Measurements from ENCODE around the gene MYBPHL. TPM values are rescaled to one million over a fixed set of nuclear protein-coding genes. Genes with fewer than 3 reads are reported as not detected.

Gene MYBPHL
- total RNA-seq, 4 donors from 2014 or later, result 0.46 TPM; not detected in 3

DNA sequence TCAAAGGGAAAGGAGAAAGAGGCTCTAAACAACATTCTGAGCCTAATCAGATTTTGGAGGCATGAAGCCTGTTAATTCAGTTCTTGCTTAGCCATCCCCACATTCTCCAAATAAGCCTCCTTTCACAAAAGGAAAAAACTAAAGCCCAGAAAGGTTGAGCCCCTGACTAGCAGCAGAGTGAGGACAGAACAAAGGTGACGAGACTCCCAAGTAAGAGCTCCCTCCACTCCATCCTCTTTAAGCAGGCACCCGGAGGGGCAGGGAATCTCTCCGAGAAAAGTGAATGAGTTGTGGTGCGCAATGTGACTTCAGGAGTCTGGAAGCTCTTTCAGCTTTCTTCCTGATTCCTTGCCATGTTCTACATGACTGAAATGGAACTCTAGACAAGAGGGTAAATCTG, 43.4 kb upstream of the MYBPHL start:
- no peak for TF ChIP-seq POLR2AphosphoS5 (IDR thresholded peaks at IDR 0.05)
- Histone ChIP-seq H3K36me3 (peaks cover 3 to 100% of the 10 kb centered on the region in 2 donors), H3K9me3 (no peaks in the 10 kb centered on the region), H3K4me1 (no peaks in the 10 kb centered on the region), H3K27ac (no peak overlapping the region), H3K27me3 (no peaks in the 10 kb centered on the region), H3K4me3 (no peak overlapping the region)
- no peak for ATAC-seq
- 80 to 100% methylated on average over 1 to 3 of the region's 4 CpGs for WGBS, 2 donors (ENCODE audit: low coverage in 1 of 2)

GRCh38 chr1:109347511-109347910, 40.7 kb upstream of the MYBPHL start:
- peaks cover 0 to 1% (median 0%) of the 10 kb centered on the region in 3 donors for H3K4me1 ChIP-seq
- no peak for TF ChIP-seq EP300 (IDR thresholded peaks at IDR 0.05)
- no peak for TF ChIP-seq POLR2A (IDR thresholded peaks at IDR 0.05)
- TF ChIP-seq, protein P1, sequence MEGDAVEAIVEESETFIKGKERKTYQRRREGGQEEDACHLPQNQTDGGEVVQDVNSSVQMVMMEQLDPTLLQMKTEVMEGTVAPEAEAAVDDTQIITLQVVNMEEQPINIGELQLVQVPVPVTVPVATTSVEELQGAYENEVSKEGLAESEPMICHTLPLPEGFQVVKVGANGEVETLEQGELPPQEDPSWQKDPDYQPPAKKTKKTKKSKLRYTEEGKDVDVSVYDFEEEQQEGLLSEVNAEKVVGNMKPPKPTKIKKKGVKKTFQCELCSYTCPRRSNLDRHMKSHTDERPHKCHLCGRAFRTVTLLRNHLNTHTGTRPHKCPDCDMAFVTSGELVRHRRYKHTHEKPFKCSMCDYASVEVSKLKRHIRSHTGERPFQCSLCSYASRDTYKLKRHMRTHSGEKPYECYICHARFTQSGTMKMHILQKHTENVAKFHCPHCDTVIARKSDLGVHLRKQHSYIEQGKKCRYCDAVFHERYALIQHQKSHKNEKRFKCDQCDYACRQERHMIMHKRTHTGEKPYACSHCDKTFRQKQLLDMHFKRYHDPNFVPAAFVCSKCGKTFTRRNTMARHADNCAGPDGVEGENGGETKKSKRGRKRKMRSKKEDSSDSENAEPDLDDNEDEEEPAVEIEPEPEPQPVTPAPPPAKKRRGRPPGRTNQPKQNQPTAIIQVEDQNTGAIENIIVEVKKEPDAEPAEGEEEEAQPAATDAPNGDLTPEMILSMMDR (IDR thresholded peaks at IDR 0.05), result no peak
- TF ChIP-seq POLR2AphosphoS5 (IDR thresholded peaks at IDR 0.05), result no peak
- H3K36me3 ChIP-seq, result peaks cover 3 to 100% of the 10 kb centered on the region in 2 donors
- WGBS, 2 donors (ENCODE audit: low coverage in 1 of 2), result 93 to 100% methylated on average over 1 to 3 of the region's 6 CpGs
- no peaks in the 10 kb centered on the region for H3K27me3 ChIP-seq
- no peak overlapping the region for H3K4me3 ChIP-seq
- no peak for ATAC-seq
- H3K9me3 ChIP-seq, result no peaks in the 10 kb centered on the region
- H3K27ac ChIP-seq, result no peak overlapping the region

DNA sequence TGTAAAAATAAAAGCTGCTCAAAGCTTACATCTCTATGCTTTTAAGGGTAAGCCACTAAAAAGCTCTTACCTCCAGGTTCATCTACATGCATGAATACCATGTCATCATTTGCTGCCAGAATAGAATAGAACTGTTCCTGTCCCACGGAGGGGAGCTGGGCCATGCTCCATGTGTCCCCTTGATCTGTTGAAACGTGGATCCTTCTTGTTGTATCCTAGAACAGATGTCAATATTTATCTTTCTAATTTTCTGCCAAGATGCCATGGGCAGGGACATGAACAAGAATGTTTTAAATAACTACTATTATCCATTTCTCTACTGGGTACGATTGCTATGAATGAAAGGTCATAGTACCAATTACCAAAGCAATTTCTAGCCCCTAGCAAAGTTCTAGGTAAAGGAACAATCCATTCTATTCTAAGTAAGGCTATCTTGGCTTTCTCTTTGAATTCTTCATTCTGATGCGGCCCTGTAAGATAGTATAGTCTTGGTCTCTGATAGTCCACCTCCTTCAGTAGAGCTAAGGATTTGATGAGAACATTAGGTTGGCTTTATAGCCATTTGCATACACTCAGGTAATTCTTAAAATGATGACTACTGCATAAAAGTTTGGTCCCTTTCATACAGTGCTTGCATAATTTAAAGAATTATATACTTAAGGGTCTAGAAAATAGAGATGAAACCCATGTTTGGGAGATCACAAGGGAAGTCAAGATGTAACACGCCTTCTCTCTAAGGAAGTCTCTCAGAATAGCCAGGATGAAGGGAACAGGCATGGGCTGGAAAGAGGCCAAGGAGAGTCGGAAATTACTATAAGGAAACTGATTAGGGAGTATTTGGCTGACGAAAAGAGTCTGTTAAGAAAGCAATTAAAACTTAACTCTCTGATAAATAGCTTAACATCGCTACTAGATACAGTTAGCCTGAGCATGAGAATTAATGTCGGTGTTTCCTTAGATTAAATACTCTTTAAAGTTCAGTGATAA, 35.4 kb upstream of the MYBPHL start:
- H3K27ac ChIP-seq, result no peak overlapping the region
- H3K4me1 ChIP-seq, result peaks cover 0 to 7% (median 0%) of the 10 kb centered on the region in 3 donors
- peaks cover 0 to 100% of the 10 kb centered on the region in 2 donors for H3K36me3 ChIP-seq
- no peak for ATAC-seq
- TF ChIP-seq EP300 (IDR thresholded peaks at IDR 0.05) (no peak), POLR2A (IDR thresholded peaks at IDR 0.05) (no peak)
- WGBS, 2 donors (ENCODE audit: low coverage in 1 of 2), result 40 to 57% methylated on average over 9 of the region's 9 CpGs
- no peaks in the 10 kb centered on the region for H3K27me3 ChIP-seq
- H3K9me3 ChIP-seq, result no peaks in the 10 kb centered on the region
- no peak overlapping the region for H3K4me3 ChIP-seq

DNA sequence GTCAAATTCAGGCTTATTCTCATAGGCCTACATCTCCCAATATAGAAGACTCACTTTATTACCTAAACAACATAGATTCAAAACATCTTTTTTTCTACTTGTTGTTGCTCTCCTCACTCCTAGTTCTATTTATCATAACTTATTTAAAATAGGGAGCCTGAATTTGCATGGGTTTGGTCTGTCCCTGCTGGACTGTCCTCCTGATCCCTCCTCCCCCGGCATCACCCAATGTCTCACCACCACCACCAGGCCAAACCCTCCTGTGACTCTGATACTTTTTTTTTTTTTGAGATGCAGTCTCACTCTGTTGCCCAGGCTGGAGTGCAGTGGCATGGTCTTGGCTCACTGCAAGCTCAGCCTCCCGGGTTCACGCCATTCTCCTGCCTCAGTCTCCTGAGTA, 31.8 kb upstream of the MYBPHL start:
- H3K9me3 ChIP-seq, result no peaks in the 10 kb centered on the region
- no peak overlapping the region for H3K27ac ChIP-seq
- H3K4me3 ChIP-seq, result no peak overlapping the region
- ATAC-seq, result no peak
- H3K27me3 ChIP-seq, result no peaks in the 10 kb centered on the region
- TF ChIP-seq, protein P1 (IDR thresholded peaks at IDR 0.05), result no peak
- no peak for TF ChIP-seq POLR2AphosphoS5 (IDR thresholded peaks at IDR 0.05)
- no peak for TF ChIP-seq POLR2A (IDR thresholded peaks at IDR 0.05)
- no peak for TF ChIP-seq EP300 (IDR thresholded peaks at IDR 0.05)
- 100% methylated on average over 1 to 2 of the region's 3 CpGs for WGBS, 2 donors (ENCODE audit: low coverage in 1 of 2)
- peaks cover 0 to 100% of the 10 kb centered on the region in 2 donors for H3K36me3 ChIP-seq
- peaks cover 0 to 7% (median 0%) of the 10 kb centered on the region in 3 donors for H3K4me1 ChIP-seq

DNA sequence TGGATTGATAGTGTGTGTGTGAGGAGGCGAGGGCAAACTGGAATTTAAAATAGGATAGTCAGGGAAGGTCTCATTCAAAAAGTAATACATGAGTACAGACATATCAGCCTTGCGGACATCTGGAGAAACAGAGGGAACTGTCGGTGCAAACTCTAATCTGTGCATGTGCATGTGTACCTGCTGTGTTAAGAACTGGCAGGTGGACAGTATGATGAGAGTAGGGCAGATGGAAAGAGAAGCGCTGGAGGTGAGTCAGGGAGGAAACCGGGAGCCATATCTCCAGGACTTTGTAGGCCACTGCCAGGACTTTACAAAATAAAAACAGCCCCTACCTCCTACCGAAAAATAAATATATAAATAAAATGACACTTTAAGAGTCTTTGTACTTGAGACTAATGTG, 31.3 kb upstream of the MYBPHL start:
- H3K4me3 ChIP-seq, result no peak overlapping the region
- H3K27ac ChIP-seq, result no peak overlapping the region
- no peak for TF ChIP-seq POLR2AphosphoS5 (IDR thresholded peaks at IDR 0.05)
- TF ChIP-seq POLR2A (IDR thresholded peaks at IDR 0.05), result no peak
- no peak for TF ChIP-seq EP300 (IDR thresholded peaks at IDR 0.05)
- TF ChIP-seq, protein P1 (IDR thresholded peaks at IDR 0.05), result no peak
- peaks cover 0 to 7% (median 0%) of the 10 kb centered on the region in 3 donors for H3K4me1 ChIP-seq
- H3K36me3 ChIP-seq, result peaks cover 0 to 100% of the 10 kb centered on the region in 2 donors
- ATAC-seq, result no peak
- 85 to 91% methylated on average over 6 of the region's 6 CpGs for WGBS, 2 donors (ENCODE audit: low coverage in 1 of 2)
- no peaks in the 10 kb centered on the region for H3K27me3 ChIP-seq
- no peaks in the 10 kb centered on the region for H3K9me3 ChIP-seq
